ENCODE measurements around the gene ATXN2L.

GRCh38 chr16:28863929-28864793 is 41.4 kb downstream of the ATXN2L start:
- TF ChIP-seq, protein P1, sequence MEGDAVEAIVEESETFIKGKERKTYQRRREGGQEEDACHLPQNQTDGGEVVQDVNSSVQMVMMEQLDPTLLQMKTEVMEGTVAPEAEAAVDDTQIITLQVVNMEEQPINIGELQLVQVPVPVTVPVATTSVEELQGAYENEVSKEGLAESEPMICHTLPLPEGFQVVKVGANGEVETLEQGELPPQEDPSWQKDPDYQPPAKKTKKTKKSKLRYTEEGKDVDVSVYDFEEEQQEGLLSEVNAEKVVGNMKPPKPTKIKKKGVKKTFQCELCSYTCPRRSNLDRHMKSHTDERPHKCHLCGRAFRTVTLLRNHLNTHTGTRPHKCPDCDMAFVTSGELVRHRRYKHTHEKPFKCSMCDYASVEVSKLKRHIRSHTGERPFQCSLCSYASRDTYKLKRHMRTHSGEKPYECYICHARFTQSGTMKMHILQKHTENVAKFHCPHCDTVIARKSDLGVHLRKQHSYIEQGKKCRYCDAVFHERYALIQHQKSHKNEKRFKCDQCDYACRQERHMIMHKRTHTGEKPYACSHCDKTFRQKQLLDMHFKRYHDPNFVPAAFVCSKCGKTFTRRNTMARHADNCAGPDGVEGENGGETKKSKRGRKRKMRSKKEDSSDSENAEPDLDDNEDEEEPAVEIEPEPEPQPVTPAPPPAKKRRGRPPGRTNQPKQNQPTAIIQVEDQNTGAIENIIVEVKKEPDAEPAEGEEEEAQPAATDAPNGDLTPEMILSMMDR (IDR thresholded peaks at IDR 0.05; ENCODE audit: low read depth, low read length, poor library complexity, severe bottlenecking), result no peak
- no peak for TF ChIP-seq EZH2phosphoT487 (IDR thresholded peaks at IDR 0.05; ENCODE audit: borderline replicate concordance, low read length)

Data from DOHH2 (cell line).